GM23248 (cell line): ENCODE measurements around the gene NDP.

Experiments used
- EZH2 ChIP-seq: fragments of 200-600 bp; sonication (generic); IDR thresholded peaks from 2 replicates; pipeline ENCODE4 v1.6.1; 2018; ENCODE audit warnings: antibody characterized with exemption, mild to moderate bottlenecking; ENCODE audit not compliant: insufficient read depth, poor library complexity, severe bottlenecking
- EZH2phosphoT487 ChIP-seq: fragments of 200-600 bp; sonication (generic); IDR thresholded peaks from 2 replicates; pipeline ENCODE4 v1.6.1; 2018; ENCODE audit warnings: antibody characterized with exemption, moderate library complexity, mild to moderate bottlenecking, low read depth; ENCODE audit not compliant: insufficient read depth

DNA sequence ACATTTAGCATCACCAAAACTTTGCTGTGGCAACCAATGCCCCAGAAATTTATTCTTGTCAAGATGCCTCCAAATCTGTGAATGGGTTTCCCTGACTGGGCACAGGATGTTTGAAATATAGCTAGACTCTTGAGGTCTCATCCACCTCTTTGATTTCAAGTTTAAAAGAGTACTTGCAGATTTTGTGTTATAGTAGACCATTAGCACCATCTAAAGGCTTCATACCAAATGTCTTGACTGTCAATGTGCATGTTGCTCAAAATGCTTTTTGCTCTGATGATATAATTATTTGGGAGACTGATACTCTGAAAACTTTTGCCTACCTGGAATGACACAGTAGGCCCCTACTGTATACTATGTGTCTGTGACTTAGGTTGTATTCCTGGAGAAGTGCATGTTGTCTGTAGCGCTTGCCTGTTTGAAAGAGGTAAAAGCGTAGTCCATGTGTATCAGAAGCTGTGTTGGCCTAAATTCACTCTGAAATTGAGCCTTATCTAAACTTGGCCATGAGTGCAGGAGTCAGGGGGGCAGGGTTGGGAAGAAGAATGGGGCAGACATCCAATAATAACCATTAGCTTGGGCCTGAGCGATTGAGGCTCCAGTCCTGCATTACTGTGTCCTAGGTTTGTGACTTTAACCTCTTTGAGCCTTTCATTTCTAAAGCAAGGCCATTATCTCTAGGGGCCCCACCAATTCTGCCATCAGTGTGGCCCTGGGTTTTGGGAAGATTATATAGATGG lies 33.8 kb downstream of the NDP start:
- TF ChIP-seq EZH2 = no peak
- TF ChIP-seq EZH2phosphoT487 = no peak
